ENCODE measurements around the gene STIM2.

- TF ChIP-seq CTCF (IDR thresholded peaks at IDR 0.05) (no peak), EP300 (IDR thresholded peaks at IDR 0.05; ENCODE audit: low read depth) (no peak), POLR2AphosphoS5 (IDR thresholded peaks at IDR 0.05) (no peak)
These were observed 41.1 kb upstream of the STIM2 start for GRCh38 chr4:26819478-26820095.

Measured in transverse colon (tissue), 4 donors.